SH-SY5Y (cell line): Measurements from ENCODE around the gene ERVMER34-1.

Experiments
- GATA2 ChIP-seq: IDR thresholded peaks from 2 replicates; pipeline ENCODE4 v1.6.1; 2011; ENCODE audit warnings: mild to moderate bottlenecking, low read depth, low read length
- GATA3 ChIP-seq: IDR thresholded peaks from 2 replicates; pipeline ENCODE4 v1.6.1; 2011; ENCODE audit warnings: low read depth, mild to moderate bottlenecking, low read length, moderate library complexity

DNA sequence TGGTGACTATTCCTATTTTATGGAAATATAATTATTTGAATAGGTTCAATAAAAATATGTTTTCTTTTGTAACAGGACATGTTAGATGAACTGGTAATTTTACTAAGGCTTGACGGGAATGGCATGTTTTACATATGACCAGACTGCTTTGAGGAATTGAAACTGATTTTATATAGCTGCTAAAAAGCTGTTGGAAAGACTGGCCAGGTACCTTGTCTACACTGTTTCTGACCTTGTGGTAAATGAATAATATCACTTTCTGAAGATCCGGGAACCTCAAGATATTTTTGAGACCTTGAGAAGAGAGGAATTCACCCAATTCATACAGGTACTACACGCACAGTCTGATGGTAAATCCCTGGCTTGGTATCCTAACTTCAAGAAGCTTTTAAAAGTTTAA lies 50.0 kb downstream of the ERVMER34-1 start:
- TF ChIP-seq GATA2 (no peak), GATA3 (no peak)
